Stimulated activated CD8-positive, alpha-beta memory T cell treated with anti-CD3 and anti-CD28 coated beads, Interleukin-2, amount 100 ng/mL, for 1 hour (primary cell): ENCODE data around the gene FZR1.
"Not testable (repeated sequence)": the region's sequence is repeated elsewhere in the genome, so short reads cannot be mapped to it uniquely, and the experiment has no call there.

Source experiments
- DNase-seq, 2 donors: peaks; one replicate each; pipeline ENCODE4 v3.0.0-alpha.2; 2020; ENCODE audit warnings: low read depth in 2 of 2

Gene FZR1

GRCh38 chr19:3573858-3574637 is 67.9 kb downstream of the FZR1 start:
- peak; percentile 47 to 61 for DNase-seq

GRCh38 chr19:3575260-3575741 is 69.2 kb downstream of the FZR1 start:
- DNase-seq: no peak

- no peak for DNase-seq
Observed at GRCh38 chr19:3575949-3576673, 70.0 kb downstream of the FZR1 start.

GRCh38 chr19:3576696-3577443 is 70.8 kb downstream of the FZR1 start:
- no peak for DNase-seq

- no peak for DNase-seq
Observed at GRCh38 chr19:3577723-3578344, 71.7 kb downstream of the FZR1 start.

- no peak for DNase-seq
Observed at GRCh38 chr19:3578390-3578789, 72.3 kb downstream of the FZR1 start.

GRCh38 chr19:3580156-3580934 is 74.2 kb downstream of the FZR1 start:
- no peak for DNase-seq

GRCh38 chr19:3581792-3582191 is 75.7 kb downstream of the FZR1 start:
- DNase-seq: not testable (repeated sequence)

GRCh38 chr19:3584036-3584802 is 78.1 kb downstream of the FZR1 start:
- not testable (repeated sequence) for DNase-seq

- no peak for DNase-seq
Observed at GRCh38 chr19:3585301-3586126, 79.4 kb downstream of the FZR1 start, which contains the start of gene GIPC3. TSS of gene GIPC3 (plus strand) at chr19:3585478. CDS start at chr19:3585598, 120 bp downstream.

- no peak for DNase-seq
Observed at GRCh38 chr19:3586127-3586626, 80.1 kb downstream of the FZR1 start.

- DNase-seq: no peak
Observed at GRCh38 chr19:3586707-3587346, 80.7 kb downstream of the FZR1 start.
